HG02642 (cell line): ENCODE data around the gene MAP1LC3B.
"Not testable (repeated sequence)": the region's sequence is repeated elsewhere in the genome, so short reads cannot be mapped to it uniquely, and the experiment has no call there.

Experiments
- ATAC-seq: cut with Tn5 transposase; IDR thresholded peaks from one replicate; pipeline ENCODE4 v1.9.1; 2021; ENCODE audit warnings: mild to moderate bottlenecking; ENCODE audit not compliant: unreplicated experiment, poor library complexity

The MAP1LC3B gene

DNA sequence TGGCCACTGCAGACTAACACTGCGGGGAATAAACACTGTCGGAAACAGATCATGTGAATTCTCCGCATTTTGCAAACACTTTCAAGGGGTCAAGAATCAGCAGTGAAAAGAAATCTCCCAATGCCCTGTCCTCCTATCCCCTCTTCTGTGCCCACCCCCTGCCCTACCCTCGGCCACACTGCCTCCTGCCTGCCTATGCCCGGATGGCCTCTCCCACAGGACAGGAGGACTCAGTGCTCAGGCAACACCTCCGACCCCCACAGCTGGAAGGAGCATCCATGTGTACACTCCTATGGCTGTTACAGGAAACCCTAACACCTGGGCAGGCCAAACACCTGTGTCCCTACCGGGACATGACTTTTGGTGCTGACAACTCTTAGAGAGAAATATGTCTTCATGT, 33.0 kb upstream of the MAP1LC3B start:
- ATAC-seq, result no peak

DNA sequence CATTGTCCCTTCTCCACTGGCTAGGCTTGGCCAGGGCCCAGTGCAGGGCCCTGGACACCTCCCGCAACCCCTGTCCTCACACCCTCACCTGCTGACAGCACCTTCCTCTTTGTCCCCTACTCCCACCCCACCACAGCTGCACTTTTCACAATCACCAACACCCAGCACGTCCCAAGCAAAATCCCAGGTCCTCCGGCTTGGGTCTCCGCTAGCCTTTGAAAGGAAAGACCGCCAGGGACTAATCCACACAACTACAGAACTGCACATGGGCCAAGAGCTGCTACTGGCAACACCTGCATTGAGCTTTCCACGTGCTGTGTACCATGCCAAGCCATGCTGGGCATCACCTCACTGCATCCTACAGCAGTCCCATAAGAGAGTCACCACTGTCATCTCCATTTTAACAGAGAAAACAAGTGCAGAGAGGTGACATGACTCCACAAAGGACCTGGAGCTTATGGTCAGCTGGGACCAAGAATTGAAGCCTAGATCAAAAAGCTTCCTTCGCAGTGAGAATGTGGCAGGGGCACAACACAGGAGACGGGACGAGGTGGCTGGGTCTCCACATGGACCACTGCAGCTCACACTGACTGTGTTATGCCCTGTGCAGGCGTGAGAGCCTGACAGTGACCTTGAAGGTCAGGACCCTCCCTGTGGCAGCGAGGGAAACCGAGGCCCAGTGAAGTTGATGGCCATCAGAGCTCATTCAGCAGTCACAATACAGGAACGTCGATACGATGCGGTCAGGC, 31.1 kb upstream of the MAP1LC3B start:
- ATAC-seq, result no peak

DNA sequence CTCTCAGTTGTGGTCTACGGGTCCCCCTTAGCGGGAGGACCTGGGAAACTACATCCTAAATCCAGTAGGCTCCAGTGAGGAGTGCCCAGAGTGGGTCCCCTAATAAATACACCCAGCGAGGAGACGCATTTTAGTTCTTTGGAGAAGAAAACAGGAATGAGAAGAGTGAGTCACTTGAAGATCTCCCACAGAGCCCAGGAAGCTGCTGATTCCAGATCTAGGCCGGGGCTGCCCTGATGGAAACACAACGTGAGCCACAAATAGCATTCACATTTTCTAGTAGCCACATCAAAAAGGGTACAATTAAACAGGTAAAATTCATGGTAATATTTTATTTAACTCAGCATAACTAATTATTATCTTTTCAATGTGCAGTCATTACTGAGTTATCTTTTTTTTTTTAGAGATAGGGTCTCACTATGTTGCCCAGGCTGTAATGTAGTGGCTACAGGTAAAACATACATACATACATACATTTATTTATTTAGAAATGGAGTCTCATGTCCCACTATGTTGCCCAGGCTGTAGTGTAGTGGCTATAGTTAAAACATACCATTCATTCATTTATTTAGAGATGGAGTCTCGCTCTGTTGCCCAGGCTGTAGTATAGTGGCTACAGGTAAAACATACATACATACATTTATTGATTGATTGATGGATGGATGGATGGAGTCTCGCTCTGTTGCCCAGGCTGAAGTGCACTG, 30.1 kb upstream of the MAP1LC3B start:
- ATAC-seq, result no peak

DNA sequence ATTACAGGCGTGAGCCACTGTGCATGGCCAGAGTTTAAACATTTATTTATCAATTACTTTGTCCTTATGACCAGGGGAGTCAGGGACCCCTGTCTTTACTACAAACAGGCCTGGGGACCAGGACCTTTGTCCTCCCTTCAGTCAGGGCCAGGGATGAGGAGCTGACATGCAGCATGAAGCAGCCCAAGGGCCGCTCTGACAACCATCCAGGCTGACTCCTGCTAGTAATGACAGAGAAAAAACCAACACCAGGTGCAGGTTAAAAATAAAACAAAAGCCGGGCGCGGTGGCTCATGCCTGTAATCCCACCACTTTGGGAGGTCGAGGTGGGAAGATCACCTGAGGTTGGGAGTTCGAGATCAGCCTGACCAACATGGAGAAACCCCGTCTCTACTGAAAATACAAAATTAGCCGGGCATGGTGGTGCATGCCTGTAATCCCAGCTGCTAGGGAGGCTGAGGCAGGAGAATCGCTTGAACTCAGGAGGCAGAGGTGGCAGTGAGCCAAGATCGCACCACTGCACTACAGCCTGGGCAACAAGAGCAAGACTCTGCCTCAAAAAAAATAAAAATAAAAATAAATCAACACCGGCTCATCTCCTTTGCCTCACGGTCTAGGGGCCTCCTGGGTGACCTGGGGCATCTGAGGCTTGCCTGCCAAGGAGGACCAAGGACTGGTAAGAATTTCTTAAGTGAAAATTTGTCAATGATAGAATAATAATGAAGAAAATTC, 29.1 kb upstream of the MAP1LC3B start:
- ATAC-seq, result not testable (repeated sequence)

DNA sequence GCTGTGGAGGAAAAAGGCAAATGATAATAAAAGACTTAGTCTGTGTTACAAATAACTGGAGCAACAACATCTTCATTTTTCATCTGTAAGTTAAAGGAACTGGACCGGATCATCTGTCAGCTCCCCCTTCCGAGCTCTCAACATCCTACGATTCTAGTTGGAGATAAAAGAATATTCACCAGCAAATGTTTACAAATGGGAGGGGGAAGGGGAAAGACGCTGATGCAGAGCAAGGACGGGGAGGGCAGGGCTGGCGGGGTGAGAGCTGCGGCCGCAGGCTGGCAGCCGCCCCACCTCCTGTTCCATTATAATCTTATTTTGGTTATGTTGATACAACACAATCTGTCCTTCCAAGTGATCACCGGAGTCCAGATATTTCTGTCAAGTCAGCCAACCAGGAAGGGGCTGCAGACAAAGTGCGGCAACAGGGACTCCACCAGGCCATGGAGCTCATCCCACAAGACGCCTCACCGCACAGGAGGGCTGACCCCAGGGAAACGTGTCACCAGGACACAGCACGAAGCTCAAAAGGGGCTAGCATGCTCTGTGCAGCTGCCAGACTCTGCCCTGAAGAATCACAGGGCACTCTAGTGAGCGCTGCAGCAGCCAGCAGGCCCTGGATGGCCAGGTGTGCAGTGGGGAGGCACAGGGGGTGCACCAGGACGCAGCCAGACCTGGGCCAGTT, 28.2 kb upstream of the MAP1LC3B start:
- ATAC-seq, result no peak

DNA sequence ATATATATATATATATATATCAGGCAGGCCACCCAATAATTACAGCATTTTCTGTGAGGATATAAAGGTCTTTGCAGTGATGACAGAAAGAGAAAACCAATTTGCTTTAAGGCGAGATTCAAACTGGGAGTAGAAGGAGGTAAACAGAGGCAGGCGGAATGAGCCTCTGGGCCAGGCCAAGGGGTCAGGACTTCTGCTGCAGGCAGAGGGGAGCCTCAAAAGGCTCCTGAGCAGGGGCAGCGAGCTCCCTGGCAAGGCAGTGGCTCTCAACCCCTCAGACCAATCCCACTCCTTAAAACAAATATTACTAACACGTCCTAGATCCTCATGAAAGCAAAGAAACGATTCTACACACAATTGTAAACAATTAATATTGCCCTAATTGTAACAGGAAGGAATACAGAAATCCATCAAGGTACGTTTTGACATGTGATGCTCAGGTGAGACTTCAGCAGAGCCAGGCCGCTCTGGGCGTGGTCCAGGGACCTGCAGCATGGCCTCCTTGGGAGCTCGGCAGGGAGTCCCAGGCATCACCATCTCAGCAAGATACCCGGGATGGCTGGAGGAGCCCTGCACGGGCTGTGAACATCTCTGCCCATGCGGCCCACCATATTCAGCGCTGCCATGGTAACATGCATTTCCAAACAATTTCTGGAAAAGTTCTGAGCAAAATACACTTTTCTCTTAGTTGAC, 27.0 kb upstream of the MAP1LC3B start:
- ATAC-seq, result no peak

DNA sequence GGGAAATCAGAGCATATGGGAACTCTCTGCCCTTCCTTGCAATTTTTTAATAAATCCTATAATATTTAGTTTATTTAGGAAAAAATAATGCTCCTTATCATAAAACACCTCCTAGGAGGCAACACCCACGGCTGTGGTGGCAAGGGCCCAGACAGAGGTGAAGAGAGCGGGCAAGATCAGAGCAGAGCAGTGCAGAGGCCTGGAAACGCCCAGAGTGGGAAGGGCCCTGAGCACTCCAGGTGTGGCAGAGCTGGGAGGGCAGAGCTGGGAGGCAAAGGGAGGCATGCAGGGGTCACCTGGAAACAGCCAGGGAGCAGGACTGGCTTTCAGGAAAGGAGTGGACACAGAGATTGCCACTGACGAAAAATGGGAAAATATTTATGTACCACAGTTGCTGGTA, 25.8 kb upstream of the MAP1LC3B start:
- ATAC-seq, result no peak

DNA sequence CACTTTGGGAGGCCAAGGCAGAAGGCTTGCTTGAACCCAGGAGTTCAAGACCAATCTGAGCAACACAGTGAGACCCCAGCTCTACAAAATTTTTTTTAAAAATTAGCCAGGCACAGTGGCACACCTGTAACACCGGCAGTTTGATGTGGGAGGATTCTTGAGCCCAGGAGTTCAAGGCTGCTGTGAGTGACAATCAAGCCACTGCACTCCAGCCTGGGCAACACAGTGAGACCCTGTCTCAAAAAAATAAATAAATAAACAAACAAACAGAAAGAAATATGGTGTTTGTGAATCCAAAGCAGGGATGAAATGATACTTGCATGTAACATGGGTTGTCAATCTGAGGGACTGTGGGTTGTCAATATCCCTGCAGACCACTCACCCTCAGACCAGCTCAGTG, 25.2 kb upstream of the MAP1LC3B start:
- ATAC-seq, result no peak

DNA sequence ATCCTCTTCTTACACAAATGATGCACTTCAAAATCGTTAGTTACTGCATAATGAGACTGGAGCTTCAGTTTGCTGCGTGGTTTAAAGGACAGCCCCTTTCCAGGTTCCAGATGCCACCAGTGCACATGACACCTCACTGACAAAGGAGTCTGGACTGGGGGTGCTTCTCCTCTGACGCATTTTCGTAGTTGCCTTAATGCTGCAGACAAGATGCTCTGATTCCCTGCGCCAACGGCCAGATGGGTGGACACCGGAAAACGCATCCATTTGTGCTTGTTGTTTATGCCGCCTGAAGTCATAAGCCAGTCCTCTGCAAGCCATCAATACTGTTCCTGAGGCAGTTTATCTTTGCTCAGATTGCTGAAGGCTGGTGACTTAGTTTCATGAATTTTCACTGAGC, 24.6 kb upstream of the MAP1LC3B start:
- no peak for ATAC-seq

DNA sequence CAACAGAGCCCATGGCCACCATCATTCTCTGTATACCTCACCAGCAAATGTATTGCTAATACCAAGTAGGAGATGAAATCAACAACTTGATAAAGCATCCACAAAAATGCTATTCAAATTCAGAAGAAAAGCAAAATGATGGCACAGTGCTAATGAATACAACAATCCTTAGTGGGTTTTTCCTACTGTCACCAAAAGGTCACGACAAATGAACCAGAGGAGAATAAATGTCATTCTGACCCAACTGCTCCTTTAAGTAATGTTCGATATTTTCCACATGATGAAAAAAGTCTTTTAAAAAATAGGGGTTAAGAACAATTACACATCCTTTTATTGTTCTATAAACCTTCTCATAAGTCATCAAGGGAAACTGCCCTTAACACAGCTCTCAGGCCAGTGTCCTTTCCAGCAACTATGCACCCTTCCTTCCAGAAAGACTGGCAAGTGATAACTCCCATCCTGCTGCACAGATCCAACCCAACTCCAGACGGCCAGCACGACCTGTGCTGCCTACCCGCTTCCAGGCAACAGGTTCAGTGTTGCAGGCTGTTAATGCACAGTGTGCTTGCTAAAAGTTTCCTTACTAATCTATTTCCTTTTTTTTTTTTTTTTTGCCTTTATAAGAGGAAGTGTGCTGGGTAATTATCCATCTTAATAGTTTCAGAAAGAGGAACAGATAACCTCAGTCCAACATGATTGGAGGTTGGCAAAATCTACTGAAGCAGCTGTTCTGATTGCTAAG, 23.9 kb upstream of the MAP1LC3B start:
- ATAC-seq, result no peak

DNA sequence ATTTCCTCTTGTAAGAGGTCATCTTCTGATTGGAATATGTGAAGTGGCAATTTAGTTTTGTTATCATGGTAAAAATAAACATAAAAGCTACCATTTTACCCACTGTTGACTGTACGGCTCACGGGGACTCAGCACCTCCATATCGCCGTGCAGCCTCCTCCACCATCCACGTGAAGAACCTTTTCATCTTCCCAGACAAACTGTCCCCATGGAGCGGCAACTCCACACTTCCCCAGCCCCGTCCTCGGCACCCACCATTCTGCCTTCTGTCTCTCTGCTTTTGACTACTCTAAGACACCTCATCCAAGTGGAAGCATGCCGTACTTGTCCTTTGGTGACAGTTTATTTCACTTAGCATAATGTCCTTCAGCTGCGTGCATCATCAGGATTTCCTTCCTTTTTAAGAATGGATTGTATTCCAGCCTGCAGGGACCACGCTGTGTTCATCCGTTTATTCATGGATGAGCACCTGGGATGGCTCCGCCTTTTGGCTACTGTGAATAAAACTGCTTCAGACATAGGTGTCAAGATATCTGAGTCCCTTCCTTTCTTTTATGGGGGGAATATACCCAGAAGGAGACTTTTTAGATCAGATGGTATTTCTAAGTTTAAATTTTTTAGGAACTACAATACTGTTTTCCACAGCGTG, 22.9 kb upstream of the MAP1LC3B start:
- no peak for ATAC-seq

DNA sequence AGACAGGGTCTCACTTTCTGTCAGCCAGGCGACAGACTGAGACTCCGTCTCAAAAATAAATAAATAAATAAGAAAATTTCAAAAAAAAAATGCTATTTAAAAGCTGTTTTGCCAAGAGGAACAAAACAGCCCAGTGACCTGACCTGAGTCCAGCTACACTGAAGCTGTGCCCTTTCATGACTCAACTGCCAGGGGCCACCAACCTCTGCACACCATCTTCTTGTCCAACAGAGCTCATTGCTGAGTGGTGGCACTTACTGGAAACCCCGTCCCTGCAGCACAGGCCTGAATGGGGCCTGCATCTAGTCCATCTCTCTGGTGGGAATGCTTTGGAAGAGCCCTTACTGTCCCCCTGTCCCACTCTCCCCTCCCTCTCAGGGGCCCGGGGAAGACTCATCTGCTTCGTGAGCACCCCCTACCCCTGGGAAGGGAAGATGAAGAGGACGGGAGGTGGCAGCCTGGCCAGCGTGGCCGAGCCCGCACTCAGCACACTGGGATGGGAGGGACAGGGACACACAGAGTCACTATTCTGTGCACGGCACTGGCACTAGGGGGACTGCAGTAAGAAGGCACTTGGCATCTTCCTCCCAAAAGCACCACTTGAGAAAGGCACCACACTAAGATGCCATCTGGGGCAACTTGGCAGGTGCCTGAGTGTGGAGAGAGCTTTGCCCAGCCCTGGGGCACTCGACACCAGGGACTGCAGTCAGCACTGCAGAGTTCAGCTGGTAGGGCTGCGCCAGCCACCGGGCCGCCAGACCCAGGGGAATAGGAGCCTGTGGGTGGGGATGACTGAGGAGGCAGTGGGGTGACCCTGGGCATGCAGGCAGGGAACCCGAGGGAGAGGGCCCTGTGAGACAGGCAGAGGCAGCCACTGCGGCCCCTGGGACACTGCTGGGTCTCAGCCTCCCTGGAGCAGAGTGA, 22.1 kb upstream of the MAP1LC3B start:
- no peak for ATAC-seq

DNA sequence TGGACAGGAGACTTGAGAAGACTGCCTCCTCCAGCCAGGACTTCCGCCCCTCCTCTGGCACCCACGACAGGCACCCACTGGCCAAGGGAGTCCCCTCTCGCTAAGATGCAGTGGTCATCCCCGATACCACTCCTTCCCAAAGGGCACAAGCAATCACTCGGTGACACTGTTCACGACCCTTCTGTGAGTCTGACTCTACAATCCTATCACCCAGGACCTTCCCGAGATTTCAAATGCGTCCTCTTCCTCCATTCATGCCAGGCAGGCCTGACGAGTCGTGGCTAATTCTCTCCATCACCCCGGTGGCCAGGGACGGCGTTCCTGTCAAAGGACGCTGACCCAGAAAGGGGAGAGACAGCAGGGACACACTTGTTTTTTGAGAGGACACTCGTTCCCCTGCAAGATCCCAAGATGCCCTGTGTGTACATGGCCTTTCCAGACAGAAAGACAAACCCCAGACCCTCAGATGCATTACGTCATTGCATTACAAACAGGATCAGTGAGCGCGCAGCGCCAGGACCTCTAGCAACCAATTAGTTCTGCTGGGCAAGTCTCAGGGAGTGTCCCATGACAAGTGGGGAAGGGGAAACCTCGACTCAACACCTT, 20.8 kb upstream of the MAP1LC3B start:
- no peak for ATAC-seq

DNA sequence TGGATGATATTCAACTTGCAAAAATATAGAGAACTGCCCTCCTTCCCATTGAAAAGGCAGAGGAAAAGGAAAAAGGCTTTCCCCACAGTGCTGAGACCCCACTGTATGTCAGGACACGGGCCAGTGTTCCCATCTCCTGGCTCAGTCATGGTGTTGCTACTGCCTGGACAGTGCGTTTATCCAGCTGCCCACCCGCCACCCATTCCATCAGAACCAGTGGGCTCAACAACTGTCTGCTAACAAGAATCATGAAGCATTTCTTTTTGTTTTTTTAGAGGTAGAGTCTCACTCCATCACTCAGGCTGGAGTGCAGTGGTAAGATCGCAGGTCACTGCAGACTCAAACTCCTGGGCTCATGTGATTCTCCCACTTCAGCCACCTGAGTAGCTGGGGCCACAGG, 19.8 kb upstream of the MAP1LC3B start:
- ATAC-seq, result no peak

DNA sequence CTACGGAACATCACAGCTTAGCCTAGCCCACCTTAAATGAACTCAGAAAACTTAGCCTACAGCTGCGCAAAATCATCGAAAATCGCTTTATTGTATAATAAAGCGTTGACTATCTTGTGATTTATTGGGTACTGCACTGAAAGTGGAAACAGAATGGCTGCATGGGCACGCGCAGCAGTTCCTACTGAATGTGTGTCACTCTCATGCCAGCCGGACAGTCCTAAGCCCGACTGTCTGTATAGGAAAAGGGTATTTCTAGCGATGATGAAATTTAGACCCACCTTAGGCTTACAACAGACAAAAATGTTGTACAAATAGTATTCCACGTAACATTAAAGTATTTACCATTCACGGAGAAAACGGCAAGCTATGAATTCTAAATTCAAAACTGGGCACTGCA, 17.8 kb upstream of the MAP1LC3B start:
- ATAC-seq, result no peak

DNA sequence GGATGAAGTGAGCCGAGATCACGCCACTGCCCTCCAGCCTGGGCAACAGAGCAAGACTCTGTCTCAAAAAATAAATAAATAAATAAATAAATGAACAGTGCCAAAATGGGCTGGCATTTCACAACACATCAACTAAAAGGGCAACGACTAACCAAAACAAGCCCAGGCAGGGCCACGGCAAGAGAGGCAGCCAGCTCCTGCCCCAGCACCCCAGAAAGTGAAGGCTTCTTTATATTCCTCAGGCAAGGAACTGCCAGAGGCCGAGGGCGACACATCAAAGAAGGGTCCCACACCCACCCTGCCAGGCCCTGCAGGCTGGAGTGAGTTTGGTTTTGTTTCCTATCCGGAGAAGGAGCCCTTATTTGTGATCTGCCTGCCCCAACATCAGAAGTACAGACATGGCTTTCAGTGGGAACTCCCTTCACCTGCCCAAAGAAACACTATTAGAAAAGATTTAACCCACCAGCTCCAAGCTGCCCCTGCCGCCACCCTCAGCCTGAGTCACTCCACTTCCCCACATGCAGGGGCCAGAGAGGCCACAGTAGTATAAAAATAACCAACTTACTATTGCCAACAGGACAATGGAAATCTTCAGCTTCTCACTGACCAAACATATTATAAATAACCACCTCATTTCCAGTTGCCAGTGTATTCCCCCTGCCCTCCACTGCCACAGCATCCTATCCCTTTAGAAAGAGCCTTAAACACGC, 16.6 kb upstream of the MAP1LC3B start:
- no peak for ATAC-seq

DNA sequence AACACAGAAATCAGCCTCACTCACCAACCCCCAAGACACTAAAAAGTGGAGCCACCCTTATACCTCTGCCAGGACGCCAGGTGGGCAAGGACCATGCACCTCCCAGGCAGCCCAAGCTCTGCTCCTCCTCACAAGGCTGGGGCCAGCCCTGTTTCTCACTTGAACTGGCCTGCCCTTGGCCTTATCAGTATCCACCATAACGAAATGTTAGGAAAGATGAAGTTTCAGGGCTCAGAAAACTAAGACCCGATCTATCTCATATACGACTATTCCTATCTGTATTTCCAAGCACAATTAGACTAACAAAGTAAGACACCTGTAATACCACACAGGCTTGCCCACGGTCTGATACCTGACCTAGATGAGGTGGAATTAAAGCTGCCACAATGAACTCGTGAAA, 15.5 kb upstream of the MAP1LC3B start:
- no peak for ATAC-seq
